GM20431 (cell line): Measurements from ENCODE around the gene PPM1G.

Source experiments
- in situ Hi-C: fragments of 300-500 bp; cut with MseI, MboI; formaldehyde crosslinking; loops from one replicate; pipeline ENCODE4 v1.15.0; 2020; ENCODE audit warnings: low sequenced_read_pairs; ENCODE audit not compliant: unreplicated experiment

The PPM1G gene

DNA sequence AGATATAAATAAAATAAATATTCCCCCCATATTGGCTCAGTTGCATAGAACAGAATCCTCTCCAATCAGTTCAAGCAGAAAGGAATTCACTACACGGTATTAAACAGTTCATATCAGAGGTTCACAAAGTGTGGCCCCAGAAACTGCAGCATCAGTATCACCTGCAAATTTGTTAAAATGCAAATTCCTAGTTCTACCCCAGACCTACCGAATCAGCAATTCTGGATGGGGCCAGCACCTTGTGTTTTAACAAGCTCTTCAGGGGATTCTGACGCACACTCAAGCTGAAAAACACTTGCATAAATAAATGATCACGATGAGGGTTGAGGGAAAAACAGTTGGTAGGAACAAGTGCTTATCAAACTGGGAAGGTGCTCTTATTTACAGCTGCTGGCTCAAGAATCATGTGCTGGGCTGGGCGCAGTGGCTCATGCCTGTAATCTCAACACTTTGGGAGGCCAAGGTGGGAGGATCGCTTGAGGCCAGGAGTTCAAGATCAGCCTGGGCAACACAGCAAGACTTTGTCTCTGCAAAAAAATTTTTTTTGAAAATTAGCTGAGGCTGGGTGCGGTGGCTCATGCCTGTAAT lies 59.2 kb downstream of the PPM1G start:
- in situ Hi-C loops = no loop called here

DNA sequence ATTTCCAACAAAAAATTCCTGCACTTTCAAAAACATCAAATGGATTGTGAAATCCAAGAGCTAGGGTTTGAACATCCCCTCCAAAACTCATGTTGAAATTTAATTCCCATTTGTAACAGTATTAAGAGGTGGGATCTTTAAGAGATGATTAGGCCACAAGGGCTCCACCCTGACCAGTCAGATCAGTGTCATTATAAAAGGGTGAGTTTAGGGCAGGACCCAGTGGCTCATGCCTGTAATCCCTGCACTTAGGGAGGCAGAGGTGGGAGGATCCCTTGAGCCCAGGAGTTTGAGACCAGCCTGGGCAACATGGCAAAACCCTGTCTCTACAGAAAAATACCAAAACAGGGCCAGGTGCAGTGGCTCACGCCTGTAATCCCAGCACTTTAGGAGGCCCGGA lies 61.8 kb downstream of the PPM1G start:
- in situ Hi-C loops = no loop called here

DNA sequence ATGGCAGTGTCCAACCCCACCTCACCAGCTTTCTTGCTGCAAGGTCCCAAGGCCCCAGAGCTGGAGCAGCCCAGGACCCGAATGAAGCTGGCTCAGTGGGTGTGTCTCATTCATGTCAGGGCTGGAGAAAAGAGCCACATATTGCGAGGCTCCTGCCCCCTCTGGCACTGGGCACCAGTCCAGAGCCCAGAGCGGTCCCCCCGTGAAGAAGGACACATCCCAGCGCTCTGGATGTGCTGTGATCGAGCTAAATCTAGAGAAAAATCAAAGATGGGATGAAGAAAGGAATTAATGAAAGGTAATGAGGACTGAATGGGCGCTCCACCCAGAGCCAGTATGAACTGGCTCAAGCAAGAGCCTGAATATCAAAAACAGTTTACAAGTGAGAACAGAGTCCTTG lies 73.2 kb downstream of the PPM1G start:
- in situ Hi-C loops = no loop called here

DNA sequence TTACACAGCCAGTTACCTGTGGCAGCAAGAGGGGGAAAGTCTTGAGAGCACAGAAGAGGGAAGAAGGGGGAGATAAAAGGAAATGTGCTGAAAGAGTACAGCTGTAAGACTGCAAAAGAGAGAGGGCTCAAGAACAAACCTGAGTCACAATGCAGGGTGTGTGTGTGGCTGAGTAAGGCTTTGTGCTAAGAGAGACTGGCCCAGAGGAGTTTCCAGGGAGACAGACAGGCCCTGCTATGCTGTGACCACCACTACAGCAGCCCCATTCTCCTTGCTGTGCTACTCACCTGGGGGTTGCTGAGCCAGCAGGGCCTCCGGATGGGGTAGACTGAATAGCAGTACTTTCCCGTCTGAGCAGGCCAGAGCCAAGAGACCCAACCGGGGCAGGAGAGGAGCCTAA lies 74.1 kb downstream of the PPM1G start:
- in situ Hi-C loops = no loop called here
